AG04449 (cell line): Measurements from ENCODE around the gene KNSTRN.

ENCODE experiments used
- CTCF ChIA-PET: fragments of 350-600 bp; formaldehyde crosslinking; extraction: SDS; loops from one replicate; lab custom pipeline; 2021; ENCODE audit warnings: antibody characterized with exemption; lab: Yijun Ruan, JAX
- POLR2A ChIA-PET: fragments of 400-600, 350-600 bp; formaldehyde crosslinking; extraction: SDS; loops from one replicate; lab custom pipeline; 2020; ENCODE audit warnings: antibody characterized with exemption, inconsistent platforms; lab: Yijun Ruan, JAX
- DNase-seq: peaks from one replicate; pipeline ENCODE4 v3.0.0-alpha.2; 2010; ENCODE audit warnings: low read depth, low spot score
- H3K4me3 ChIP-seq: 2 replicates; pipeline ENCODE4 v1.5.1; 2011; ENCODE audit warnings: low read depth, mild to moderate bottlenecking, control low read depth, low read length
- TF ChIP-seq, protein P1 (sequence below): IDR thresholded peaks from one replicate; pipeline ENCODE4 v1.5.1; 2011; ENCODE audit warnings: mild to moderate bottlenecking, moderate library complexity, low read length, control low read depth, inconsistent platforms; ENCODE audit not compliant: insufficient read depth; ENCODE audit errors: missing control alignments

The KNSTRN gene

DNA sequence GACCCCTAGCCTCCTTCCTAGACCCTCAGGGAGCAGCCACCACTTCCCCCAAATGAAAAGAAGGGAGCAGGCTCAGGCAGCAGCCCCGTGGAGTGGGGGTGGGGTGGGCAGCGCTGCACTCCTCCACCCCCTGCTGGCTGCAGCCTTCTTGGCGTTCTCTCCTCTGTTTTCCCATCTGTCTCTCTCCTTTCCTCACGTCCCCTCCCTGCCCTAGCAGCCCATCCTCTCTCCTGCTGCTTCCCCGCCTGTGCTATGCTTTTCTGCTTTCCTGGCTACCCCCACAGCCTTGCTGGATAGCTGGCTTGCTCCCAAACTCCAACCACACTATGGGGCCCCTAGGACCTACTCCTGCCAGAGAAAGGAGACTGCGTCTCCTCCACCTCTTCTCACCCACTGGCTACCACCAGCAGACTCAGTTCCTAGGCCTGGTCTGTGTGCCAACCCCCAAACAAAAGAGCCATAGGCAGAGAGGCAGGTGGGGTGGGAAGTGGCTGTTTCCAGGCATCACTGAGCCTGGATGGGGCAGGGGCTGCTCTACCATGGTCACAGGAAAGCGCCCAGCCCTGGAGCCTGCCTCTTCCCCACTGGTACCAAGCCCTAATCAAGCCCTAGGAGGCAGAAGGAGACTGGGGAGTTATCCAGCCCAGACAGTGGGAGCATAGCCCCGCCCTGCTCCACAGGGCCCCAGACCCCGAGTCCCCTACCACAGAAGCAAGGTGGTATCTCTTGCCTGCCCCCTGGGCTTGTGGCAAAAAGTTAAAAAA, 27.9 kb upstream of the KNSTRN start:
- DNase-seq = no peak
- TF ChIP-seq, protein P1, sequence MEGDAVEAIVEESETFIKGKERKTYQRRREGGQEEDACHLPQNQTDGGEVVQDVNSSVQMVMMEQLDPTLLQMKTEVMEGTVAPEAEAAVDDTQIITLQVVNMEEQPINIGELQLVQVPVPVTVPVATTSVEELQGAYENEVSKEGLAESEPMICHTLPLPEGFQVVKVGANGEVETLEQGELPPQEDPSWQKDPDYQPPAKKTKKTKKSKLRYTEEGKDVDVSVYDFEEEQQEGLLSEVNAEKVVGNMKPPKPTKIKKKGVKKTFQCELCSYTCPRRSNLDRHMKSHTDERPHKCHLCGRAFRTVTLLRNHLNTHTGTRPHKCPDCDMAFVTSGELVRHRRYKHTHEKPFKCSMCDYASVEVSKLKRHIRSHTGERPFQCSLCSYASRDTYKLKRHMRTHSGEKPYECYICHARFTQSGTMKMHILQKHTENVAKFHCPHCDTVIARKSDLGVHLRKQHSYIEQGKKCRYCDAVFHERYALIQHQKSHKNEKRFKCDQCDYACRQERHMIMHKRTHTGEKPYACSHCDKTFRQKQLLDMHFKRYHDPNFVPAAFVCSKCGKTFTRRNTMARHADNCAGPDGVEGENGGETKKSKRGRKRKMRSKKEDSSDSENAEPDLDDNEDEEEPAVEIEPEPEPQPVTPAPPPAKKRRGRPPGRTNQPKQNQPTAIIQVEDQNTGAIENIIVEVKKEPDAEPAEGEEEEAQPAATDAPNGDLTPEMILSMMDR = peak; percentile 92
- POLR2A ChIA-PET = no interaction called here
- CTCF ChIA-PET = interaction anchor here (0.6 to 8.3 kb wide), 10 partner anchors 9 to 93 kb away, joined by 3 to 166 read pairs (median 4); partner anchors contain the start of gene CCDC9B
- no peak overlapping the region for H3K4me3 ChIP-seq

DNA sequence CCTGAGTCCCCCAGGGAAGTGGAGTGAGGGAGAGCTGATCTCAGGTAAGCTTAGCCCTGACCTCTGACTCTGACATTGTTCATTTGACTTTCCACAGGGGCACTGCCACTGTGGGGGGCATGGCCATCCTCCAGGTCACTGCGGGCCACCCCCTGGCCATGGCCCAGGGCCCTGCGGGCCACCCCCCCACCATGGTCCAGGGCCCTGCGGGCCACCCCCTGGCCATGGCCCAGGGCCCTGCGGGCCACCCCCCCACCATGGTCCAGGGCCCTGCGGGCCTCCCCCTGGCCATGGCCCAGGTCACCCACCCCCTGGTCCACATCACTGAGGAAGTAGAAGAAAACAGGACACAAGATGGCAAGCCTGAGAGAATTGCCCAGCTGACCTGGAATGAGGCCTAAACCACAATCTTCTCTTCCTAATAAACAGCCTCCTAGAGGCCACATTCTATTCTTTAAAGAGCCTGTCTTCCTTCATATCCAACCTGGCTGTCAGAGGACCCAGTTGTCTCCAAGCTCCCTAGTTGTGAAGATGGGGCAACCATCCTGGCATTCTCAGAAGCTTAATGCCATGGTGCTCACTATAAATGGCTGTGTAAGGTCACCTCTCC, 26.4 kb upstream of the KNSTRN start:
- POLR2A ChIA-PET = interaction anchor here (0.7 kb wide), 1 partner anchor 63 kb away, joined by 3 read pairs; no protein-coding TSS in a partner anchor
- no peak overlapping the region for H3K4me3 ChIP-seq
- TF ChIP-seq, protein P1 = no peak
- DNase-seq = no peak
- CTCF ChIA-PET = interaction anchor here (0.7 to 8.3 kb wide), 11 partner anchors 13 to 93 kb away, joined by 3 to 166 read pairs (median 4); partner anchors contain the start of genes ANKRD63 and CCDC9B

DNA sequence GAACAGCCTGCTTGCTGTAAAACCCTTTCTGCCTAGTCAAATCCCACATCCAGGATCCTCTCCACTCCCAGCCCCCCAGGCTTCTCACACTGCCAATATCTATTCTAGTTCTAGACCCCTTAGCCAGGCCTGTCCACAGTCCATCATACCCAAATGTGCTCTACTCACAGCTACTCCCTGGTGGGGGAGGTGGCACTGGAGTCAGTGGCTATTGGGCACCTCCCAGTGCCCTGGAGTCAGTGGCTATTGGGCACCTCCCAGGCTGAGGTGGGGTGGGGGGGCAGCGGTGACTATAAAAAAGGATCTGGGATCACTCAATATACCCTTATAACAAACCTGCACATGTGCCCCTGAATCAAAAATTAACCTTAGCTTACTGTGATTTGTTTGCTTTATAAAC, 25.3 kb upstream of the KNSTRN start:
- ChIA-PET CTCF (interaction anchor here (1.0 to 8.3 kb wide), 7 partner anchors 12 to 95 kb away, joined by 3 to 166 read pairs (median 3); partner anchors contain the start of genes CCDC9B and INAFM2), POLR2A (interaction anchor here (0.9 to 1.0 kb wide), 3 partner anchors 14 to 56 kb away, joined by 3 read pairs; no protein-coding TSS in a partner anchor)
- TF ChIP-seq, protein P1 = no peak
- no peak overlapping the region for H3K4me3 ChIP-seq
- no peak for DNase-seq

DNA sequence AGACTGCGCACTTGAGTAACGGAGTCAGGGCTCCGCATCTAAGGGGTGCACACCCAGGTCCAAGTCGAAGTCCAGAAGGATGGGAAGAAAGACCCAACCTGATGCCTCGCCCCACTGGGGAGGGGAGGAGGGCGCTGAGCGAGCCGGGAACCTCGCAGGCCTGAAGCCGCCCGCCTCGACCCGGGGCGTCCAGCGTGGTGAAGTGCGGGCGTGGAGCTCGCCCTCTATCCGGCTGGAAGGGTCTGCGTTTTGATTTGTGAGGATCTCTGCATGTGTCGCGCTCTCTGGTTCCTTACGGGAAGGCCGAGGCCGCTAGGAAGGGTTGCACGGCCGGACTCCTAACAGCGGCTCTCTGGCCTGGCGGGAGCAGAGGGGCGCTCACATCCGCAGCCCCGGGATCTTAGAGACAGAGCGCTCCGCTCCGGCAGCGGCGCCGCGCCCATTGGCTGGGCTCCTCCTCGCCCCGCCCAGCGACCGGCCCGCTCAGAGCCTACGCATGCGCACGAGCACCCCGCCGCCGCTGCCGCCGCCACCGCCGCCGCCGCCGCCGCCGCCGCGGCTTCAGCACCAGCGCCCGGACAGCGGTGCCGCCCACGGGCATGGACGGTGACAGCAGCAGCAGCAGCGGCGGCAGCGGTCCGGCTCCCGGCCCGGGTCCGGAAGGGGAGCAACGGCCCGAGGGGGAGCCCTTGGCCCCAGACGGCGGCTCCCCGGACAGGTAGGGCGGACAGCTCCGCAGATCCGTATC, 24.6 kb upstream of the KNSTRN start, which contains the start of gene DISP2:
Gene DISP2, plus strand, starts transcription at position 497 of the 748 bp plus-strand sequence. Its CDS starts 103 bp downstream, at position 600.
- no peak for DNase-seq
- CTCF ChIA-PET = interaction anchor here (1.0 to 8.3 kb wide), 6 partner anchors 11 to 83 kb away, joined by 3 to 166 read pairs (median 5); partner anchors contain the start of genes CCDC9B and INAFM2
- POLR2A ChIA-PET = interaction anchor here (0.9 to 1.0 kb wide), 3 partner anchors 14 to 56 kb away, joined by 3 read pairs; no protein-coding TSS in a partner anchor
- TF ChIP-seq, protein P1 = no peak
- H3K4me3 ChIP-seq = peak within 1 kb of the TSS; percentile 61

DNA sequence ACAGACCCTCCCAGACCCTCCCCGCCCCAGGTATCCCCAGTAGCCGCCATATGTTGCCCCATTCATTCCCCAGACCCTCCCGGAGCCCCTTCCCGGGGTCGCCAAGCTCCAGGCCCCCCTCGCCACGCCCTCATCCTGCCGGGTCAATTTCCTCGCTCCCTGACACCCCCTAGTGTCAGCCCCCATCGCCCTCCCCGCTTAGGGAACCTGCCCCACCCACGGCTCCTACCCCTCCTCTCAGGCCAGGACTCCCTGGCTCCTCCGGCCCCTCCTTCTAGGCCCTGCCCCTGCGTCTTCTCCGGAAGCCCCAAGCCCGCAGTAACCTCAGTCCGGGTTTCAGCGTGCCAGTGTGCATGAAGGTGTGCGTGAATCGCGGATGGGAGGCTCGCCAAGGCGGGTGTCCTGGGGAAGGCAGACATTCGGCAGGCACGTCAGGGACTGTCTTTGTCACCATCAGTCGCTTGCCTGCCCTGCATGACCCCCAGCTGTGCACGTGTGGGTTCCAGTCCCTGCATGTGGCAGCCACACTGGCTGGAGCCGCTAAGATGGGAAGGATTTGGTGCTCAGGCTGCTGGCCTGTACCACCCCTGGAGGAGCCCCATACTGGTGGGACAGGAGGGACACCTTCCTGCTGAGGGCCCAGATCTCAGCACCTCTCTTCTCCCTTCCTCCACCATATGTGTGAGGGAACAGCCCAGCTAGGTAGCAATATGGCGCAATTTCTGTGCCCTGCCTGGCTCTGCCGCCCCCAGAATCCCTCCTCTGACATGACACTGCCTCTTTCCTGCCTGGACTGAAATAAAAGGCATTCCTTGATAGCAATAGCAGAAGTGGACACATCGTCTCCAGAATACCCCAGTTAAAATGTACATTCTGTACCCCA, 23.8 kb upstream of the KNSTRN start:
- POLR2A ChIA-PET = no interaction called here
- TF ChIP-seq, protein P1 = no peak
- peak overlapping the region; percentile 55 for H3K4me3 ChIP-seq
- CTCF ChIA-PET = interaction anchor here (1.2 to 8.3 kb wide), 4 partner anchors 10 to 63 kb away, joined by 3 to 166 read pairs (median 46); partner anchors contain the start of genes CCDC9B and INAFM2
- no peak for DNase-seq
